HCT116 (cell line): ENCODE results near the gene IFI27. TPM values are rescaled to one million over a fixed set of nuclear protein-coding genes. Genes with fewer than 3 reads are reported as not detected.

ENCODE experiments used
- ATAC-seq: fragments of 200-7000 bp; cut with Tn5 transposase; 2 replicates; pipeline ENCODE4 v1.9.1; 2020; ENCODE audit warnings: mild to moderate bottlenecking, moderate library complexity
- BruUV-seq: library from RNA; stranded (reverse); fragments of 400-500 nt; replicated peaks from 2 replicates; lab custom pipeline; 2021; lab: Mats Ljungman, UMichigan
- CTCF ChIA-PET: fragments of 300-600 bp; sonication (Branson Sonifier 250); formaldehyde crosslinking; loops from one replicate; lab custom pipeline; 2021; ENCODE audit warnings: antibody characterized with exemption; lab: Charles Lee
- POLR2A ChIA-PET: fragments of 300-600, 350-600 bp; sonication (Branson Sonifier 250); formaldehyde crosslinking; loops from one replicate; lab custom pipeline; 2021; ENCODE audit warnings: antibody characterized with exemption; lab: Charles Lee
- RAD21 ChIA-PET, 2 experiments: fragments of 300-600 bp; sonication (Branson Sonifier 250); formaldehyde crosslinking; loops; one replicate each; lab custom pipeline; 2023; ENCODE audit warnings: low total read pairs in 2 of 2; ENCODE audit not compliant: uncharacterized antibody in 2 of 2, unreplicated experiment in 2 of 2, low non-redundant PET in 1 of 2; lab: Charles Lee
- DNase-seq: peaks from one replicate; pipeline ENCODE4 v3.0.0-alpha.2; 2010; ENCODE audit warnings: low read depth, low spot score
- H2AFZ ChIP-seq: fragments of 200-600 bp; shearing (Covaris generic), sonication (generic); 2 replicates; pipeline ENCODE4 v1.6.1; 2017; ENCODE audit warnings: low read depth, mixed run types, mixed read lengths, antibody characterized with exemption, low read length; ENCODE audit not compliant: poor library complexity, severe bottlenecking
- H3K27ac ChIP-seq: 2 replicates; pipeline ENCODE4 v1.5.1; 2012; ENCODE audit warnings: low read depth, low read length
- H3K27me3 ChIP-seq: fragments of 200-600 bp; sonication (generic); 2 replicates; pipeline ENCODE4 v1.6.1; 2016; ENCODE audit warnings: mixed run types, low read length, mixed read lengths; ENCODE audit not compliant: insufficient read depth
- H3K36me3 ChIP-seq, 2 experiments: fragments of 200-500 bp in 1 of 2; fragments of 200-600 bp in 1 of 2; sonication (Bioruptor generic) in 1 of 2; sonication (generic) in 1 of 2; 2 replicates each; pipeline versions ENCODE4 v1.5.1 to v1.6.1; 2014 to 2016; ENCODE audit warnings: low read length in 2 of 2, inconsistent platforms in 1 of 2, mixed read lengths in 1 of 2, mixed run types in 1 of 2; ENCODE audit not compliant: insufficient read depth in 2 of 2, control insufficient read depth in 1 of 2
- H3K4me1 ChIP-seq, 2 experiments: fragments of 200-600 bp in 1 of 2; sonication (generic) in 1 of 2; 2 replicates each; pipeline versions ENCODE4 v1.5.1 to v1.6.1; 2012 to 2017; ENCODE audit warnings: low read length in 2 of 2, inconsistent platforms in 1 of 2, mild to moderate bottlenecking in 1 of 2, mixed read lengths in 1 of 2, mixed run types in 1 of 2, moderate library complexity in 1 of 2; ENCODE audit not compliant: insufficient read depth in 2 of 2, control insufficient read depth in 1 of 2
- H3K4me2 ChIP-seq: fragments of 200-600 bp; sonication (generic); 2 replicates; pipeline ENCODE4 v1.6.1; 2017; ENCODE audit warnings: mixed run types, low read length, mixed read lengths
- H3K4me3 ChIP-seq, 2 experiments: fragments of 200-600 bp in 1 of 2; sonication (generic) in 1 of 2; replicated peaks in 1 of 2; 2 replicates each; pipeline ENCODE4 v1.5.1; 2011 to 2016; ENCODE audit warnings: low read length in 2 of 2, control low read depth in 1 of 2, low read depth in 1 of 2, mild to moderate bottlenecking in 1 of 2, mixed read lengths in 1 of 2, mixed run types in 1 of 2
- H3K79me2 ChIP-seq: fragments of 200-600 bp; sonication (generic); 2 replicates; pipeline ENCODE4 v1.6.1; 2017; ENCODE audit warnings: mild to moderate bottlenecking, mixed run types, low read length, moderate library complexity, mixed read lengths; ENCODE audit not compliant: insufficient read depth
- H3K9ac ChIP-seq: fragments of 200-600 bp; sonication (generic); 2 replicates; pipeline ENCODE4 v1.6.1; 2016; ENCODE audit warnings: low read length, mixed read lengths
- H3K9me2 ChIP-seq: fragments of 200-600 bp; sonication (generic), shearing (Covaris generic); 2 replicates; pipeline ENCODE4 v1.6.1; 2017; ENCODE audit warnings: mixed run types, mild to moderate bottlenecking, moderate library complexity; ENCODE audit not compliant: insufficient read depth
- H3K9me3 ChIP-seq, 2 experiments: fragments of 200-500 bp in 1 of 2; fragments of 200-600 bp in 1 of 2; sonication (Bioruptor generic) in 1 of 2; sonication (generic) in 1 of 2; 2 replicates each; pipeline ENCODE4 v1.6.1; 2014 to 2017; ENCODE audit warnings: low read length in 2 of 2, mixed read lengths in 2 of 2, inconsistent platforms in 1 of 2, low read depth in 1 of 2, mild to moderate bottlenecking in 1 of 2, mixed run types in 1 of 2, moderate library complexity in 1 of 2; ENCODE audit not compliant: control insufficient read depth in 1 of 2, insufficient read depth in 1 of 2
- H4K20me1 ChIP-seq: fragments of 200-600 bp; sonication (generic), shearing (Covaris generic); 2 replicates; pipeline ENCODE4 v1.6.1; 2017; ENCODE audit warnings: mixed run types, mild to moderate bottlenecking, moderate library complexity; ENCODE audit not compliant: insufficient read depth
- ATF3 ChIP-seq: IDR thresholded peaks from 2 replicates; pipeline ENCODE4 v1.6.1; 2012
- EGR1 ChIP-seq: IDR thresholded peaks from 2 replicates; pipeline ENCODE4 v1.6.1; 2012; ENCODE audit warnings: low read depth
- FOSL1 ChIP-seq: IDR thresholded peaks from 2 replicates; pipeline ENCODE4 v1.6.1; 2012; ENCODE audit warnings: low read depth
- POLR2AphosphoS5 ChIP-seq: IDR thresholded peaks from 2 replicates; pipeline ENCODE4 v1.6.1; 2011; ENCODE audit warnings: mild to moderate bottlenecking, low read depth, low read length, moderate library complexity
- REST ChIP-seq: IDR thresholded peaks from 2 replicates; pipeline ENCODE4 v1.6.1; 2012; ENCODE audit warnings: low read depth
- SIN3A ChIP-seq: IDR thresholded peaks from 2 replicates; pipeline ENCODE4 v1.6.1; 2012; ENCODE audit warnings: low read depth
- YY1 ChIP-seq: IDR thresholded peaks from 2 replicates; pipeline ENCODE4 v1.6.1; 2011; ENCODE audit warnings: low read length, low read depth, moderate library complexity, mild to moderate bottlenecking; ENCODE audit not compliant: insufficient replicate concordance; ENCODE audit errors: extremely low read depth
- intact Hi-C: fragments of 100-400 bp; cut with micrococcal nuclease; formaldehyde crosslinking; loops from 2 replicates; pipeline ENCODE4 v1.10.0; 2022
- total RNA-seq: library from RNA; stranded (reverse); gene quantifications from one replicate; pipeline ENCODE4 v1.2.1, GENCODE V29; 2021; ENCODE audit not compliant: unreplicated experiment

The IFI27 gene
- total RNA-seq, 1 experiment from 2014 or later: 3.8 TPM

GRCh38 chr14:94113490-94113889, 3.0 kb downstream of the IFI27 start:
- Histone ChIP-seq H3K9me2 (no peaks in the 10 kb centered on the region), H3K9me3 (no peaks in the 10 kb centered on the region), H4K20me1 (no peaks in the 10 kb centered on the region), H3K9ac (no peak overlapping the region), H3K4me2 (no peak overlapping the region), H3K4me1 (peaks cover 0 to 18% of the 10 kb centered on the region in 2 experiments; a peak in 1 of 4 replicates), H3K27me3 (no peaks in the 10 kb centered on the region), H3K4me3 (no peak overlapping the region), H3K36me3 (no peaks in the 10 kb centered on the region), H3K79me2 (no peaks in the 10 kb centered on the region), H2AFZ (no peak overlapping the region), H3K27ac (no peak overlapping the region)
- ATAC-seq (no peak), DNase-seq (no peak)
- ChIA-PET POLR2A (no interaction called here), CTCF (no interaction called here), RAD21 (no interaction called here)
- BruUV-seq: no TSS peak
- intact Hi-C loops: no loop called here
- TF ChIP-seq EGR1 (no peak), POLR2AphosphoS5 (no peak), ATF3 (no peak), YY1 (no peak)

GRCh38 chr14:94113908-94114588, 3.5 kb downstream of the IFI27 start:
- Histone ChIP-seq H3K4me1 (peaks cover 0 to 18% of the 10 kb centered on the region in 2 experiments; a peak in 1 of 4 replicates), H3K9me2 (no peaks in the 10 kb centered on the region), H3K27me3 (peaks cover 1% of the 10 kb centered on the region; the same call in 1 of the 2 replicates), H3K36me3 (no peaks in the 10 kb centered on the region), H3K4me3 (no peak overlapping the region), H4K20me1 (no peaks in the 10 kb centered on the region), H3K9ac (no peak overlapping the region), H3K4me2 (no peak overlapping the region), H2AFZ (no peak overlapping the region), H3K79me2 (no peaks in the 10 kb centered on the region), H3K9me3 (peaks cover 0 to 1% of the 10 kb centered on the region in 2 experiments; a peak in 2 of 4 replicates), H3K27ac (no peak overlapping the region)
- ChIA-PET POLR2A (no interaction called here), RAD21 (no interaction called here), CTCF (no interaction called here)
- DNase-seq (no peak), ATAC-seq (no peak)
- no TSS peak for BruUV-seq
- intact Hi-C loops: no loop called here
- TF ChIP-seq YY1 (no peak), FOSL1 (no peak), POLR2AphosphoS5 (no peak), SIN3A (no peak), REST (no peak)
- TF ChIP-seq, all 23 proteins: peak for 0
